Uterus (tissue), 4 donors: ENCODE data around the gene ELMO2. TPM values are rescaled to one million over a fixed set of nuclear protein-coding genes. Genes with fewer than 3 reads are reported as not detected.

Source experiments
- DNase-seq, 2 donors: peaks; one replicate each; pipeline ENCODE4 v3.0.0-alpha.2; 2019 to 2020
- H3K27ac ChIP-seq, 2 donors: fragments of 200-600 bp; sonication (generic); 1 replicate in 1 of 2; 2 replicates in 1 of 2; pipeline ENCODE4 v1.5.1; 2016 to 2018
- H3K27me3 ChIP-seq, 2 donors: fragments of 200-600 bp; sonication (generic); one replicate each; pipeline ENCODE4 v1.5.1; 2018 to 2019; ENCODE audit warnings: control low read depth in 1 of 2
- H3K36me3 ChIP-seq, 2 donors: fragments of 200-600 bp; sonication (generic); one replicate each; pipeline ENCODE4 v1.5.1; 2019; ENCODE audit warnings: control low read depth in 1 of 2
- H3K4me1 ChIP-seq, 2 donors: fragments of 200-600 bp; sonication (generic); one replicate each; pipeline ENCODE4 v1.5.1; 2018 to 2019; ENCODE audit warnings: control low read depth in 1 of 2
- H3K4me3 ChIP-seq, 2 donors: fragments of 200-600 bp; sonication (generic); 1 replicate in 1 of 2; 2 replicates in 1 of 2; pipeline ENCODE4 v1.5.1; 2018 to 2019; ENCODE audit warnings: mild to moderate bottlenecking in 1 of 2
- H3K9me3 ChIP-seq, 2 donors: fragments of 200-600 bp; sonication (generic); one replicate each; pipeline ENCODE4 v1.5.1; 2019; ENCODE audit warnings: control low read depth in 1 of 2
- CTCF ChIP-seq, 4 experiments: fragments of 200-600 bp in 2 of 4; fragments of 450-650 bp in 2 of 4; sonication (generic) in 2 of 4; IDR thresholded peaks; one replicate each; pipeline ENCODE4 v1.5.1; 2016 to 2019; ENCODE audit warnings: antibody characterized with exemption in 4 of 4, mild to moderate bottlenecking in 2 of 4, moderate library complexity in 1 of 4
- POLR2A ChIP-seq, 2 donors: fragments of 450-650 bp; IDR thresholded peaks; one replicate each; pipeline ENCODE4 v1.6.1; 2016; ENCODE audit warnings: antibody characterized with exemption in 2 of 2, mild to moderate bottlenecking in 1 of 2, moderate library complexity in 1 of 2
- intact Hi-C: fragments of 100-400 bp; cut with DNase I; formaldehyde crosslinking; loops from one replicate; pipeline ENCODE4 v1.15.1; 2023; ENCODE audit warnings: low total_unique reads
- total RNA-seq, 4 donors: library from RNA; depleted of rRNA in 3 of 4; stranded (reverse); fragments of >200 nt in 3 of 4; gene quantifications; one replicate each; pipeline versions ENCODE4 v1.1.0 to v1.2.4, GENCODE V29; 2014 to 2023
- donor health status: DM: yes; HTN: yes; CAD: no.

ELMO2 gene
- total RNA-seq, 4 donors from 2014 or later: 18.5 to 112 (median 57.2) TPM

- no peak overlapping the region for H3K27ac ChIP-seq
- intact Hi-C loops: no loop called here
- no peak overlapping the region for H3K4me3 ChIP-seq
- DNase-seq: no peak
- no peaks in the 10 kb centered on the region for H3K9me3 ChIP-seq
- no peaks in the 10 kb centered on the region for H3K36me3 ChIP-seq
- peaks cover 4 to 8% of the 10 kb centered on the region in 2 donors for H3K4me1 ChIP-seq
- H3K27me3 ChIP-seq: no peaks in the 10 kb centered on the region
- no peak for TF ChIP-seq POLR2A (IDR thresholded peaks at IDR 0.05)
- TF ChIP-seq CTCF (IDR thresholded peaks at IDR 0.05): no peak
Measured at GRCh38 chr20:46353500-46354206, 52.8 kb downstream of the ELMO2 start.

GRCh38 chr20:46352370-46352938 is 54.0 kb downstream of the ELMO2 start:
- DNase-seq: no peak
- Histone ChIP-seq H3K27ac (no peak overlapping the region), H3K4me1 (peaks cover 4 to 8% of the 10 kb centered on the region in 2 donors), H3K9me3 (no peaks in the 10 kb centered on the region), H3K4me3 (no peak overlapping the region), H3K27me3 (no peaks in the 10 kb centered on the region), H3K36me3 (no peaks in the 10 kb centered on the region)
- TF ChIP-seq CTCF (IDR thresholded peaks at IDR 0.05) (no peak), POLR2A (IDR thresholded peaks at IDR 0.05) (no peak)
- intact Hi-C loops: no loop called here

GRCh38 chr20:46351357-46352058 is 54.9 kb downstream of the ELMO2 start:
- intact Hi-C loops: no loop called here
- Histone ChIP-seq H3K4me3 (no peak overlapping the region), H3K9me3 (no peaks in the 10 kb centered on the region), H3K4me1 (peaks cover 0 to 4% of the 10 kb centered on the region in 2 donors), H3K27me3 (no peaks in the 10 kb centered on the region), H3K36me3 (no peaks in the 10 kb centered on the region), H3K27ac (no peak overlapping the region)
- TF ChIP-seq CTCF (IDR thresholded peaks at IDR 0.05) (no peak), POLR2A (IDR thresholded peaks at IDR 0.05) (no peak)
- DNase-seq: no peak

- intact Hi-C loops: no loop called here
- Histone ChIP-seq H3K4me3 (no peak overlapping the region), H3K36me3 (no peaks in the 10 kb centered on the region), H3K9me3 (no peaks in the 10 kb centered on the region), H3K4me1 (peaks cover 0 to under 1% of the 10 kb centered on the region in 2 donors), H3K27ac (no peak overlapping the region), H3K27me3 (no peaks in the 10 kb centered on the region)
- no peak for DNase-seq
- TF ChIP-seq CTCF (IDR thresholded peaks at IDR 0.05) (no peak), POLR2A (IDR thresholded peaks at IDR 0.05) (no peak)
Measured at GRCh38 chr20:46350986-46351267, 55.5 kb downstream of the ELMO2 start.
